GM12872 (cell line): ENCODE data around the gene CNTNAP4.

Source experiments
- CTCF ChIP-seq: IDR thresholded peaks from 3 replicates; pipeline ENCODE4 v1.5.1; 2011; ENCODE audit warnings: low read depth, mild to moderate bottlenecking, low read length, moderate library complexity; ENCODE audit not compliant: insufficient read depth

The CNTNAP4 gene

GRCh38 chr16:76579277-76579922 is 302.2 kb downstream of the CNTNAP4 start:
- TF ChIP-seq CTCF, result no peak

DNA sequence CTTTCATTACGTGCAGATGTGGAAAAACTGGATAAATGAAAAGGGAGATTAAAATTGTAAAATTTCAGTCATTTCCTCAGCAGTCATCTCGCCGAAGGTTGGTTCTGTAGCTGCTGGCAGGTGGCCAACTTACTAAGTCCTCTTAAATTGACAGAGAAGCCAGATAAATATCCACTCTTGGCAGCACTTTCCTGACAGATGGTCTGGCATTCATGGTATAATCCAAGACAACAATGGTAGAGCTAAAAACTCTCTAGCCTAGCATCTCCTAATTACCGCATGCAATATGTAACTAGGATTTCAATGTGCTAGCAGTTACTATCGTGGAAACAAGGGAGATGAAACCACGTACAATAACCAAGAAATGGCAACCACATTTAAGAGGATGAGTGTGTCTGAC is 306.3 kb downstream of the CNTNAP4 start:
- TF ChIP-seq CTCF, result no peak

- no peak for TF ChIP-seq CTCF
These were observed 306.7 kb downstream of the CNTNAP4 start for GRCh38 chr16:76583945-76584344.

GRCh38 chr16:76598498-76598897 is 321.3 kb downstream of the CNTNAP4 start:
- no peak for TF ChIP-seq CTCF

DNA sequence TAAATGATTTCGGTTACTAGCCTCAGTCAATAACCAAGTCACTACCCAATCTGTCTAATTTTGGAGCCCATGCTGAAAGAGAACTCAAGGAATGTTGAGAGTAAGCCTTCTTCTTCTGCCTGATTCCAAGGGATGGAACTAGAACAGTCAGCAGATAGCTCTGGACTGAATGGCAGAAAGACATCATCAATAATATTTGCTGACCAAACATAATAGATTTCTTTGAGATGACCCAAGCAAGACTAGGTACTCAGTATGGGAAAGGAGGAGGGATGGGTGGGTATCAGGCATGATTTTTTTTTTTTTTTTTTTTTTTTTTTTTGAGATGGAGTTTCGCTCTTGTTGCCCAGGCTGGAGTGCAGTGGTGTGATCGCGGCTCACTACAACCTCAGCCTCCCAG is 330.1 kb downstream of the CNTNAP4 start:
- no peak for TF ChIP-seq CTCF
